OCI-LY7 (cell line): ENCODE results near the gene C1orf50. TPM values are rescaled to one million over a fixed set of nuclear protein-coding genes. Genes with fewer than 3 reads are reported as not detected.
A peak's percentile ranks its signal among the peaks of the same experiment; 100 is the strongest.

ENCODE experiments used
- BruUV-seq: library from RNA; stranded (reverse); fragments of 400-500 nt; replicated peaks from 2 replicates; lab custom pipeline; 2021; lab: Mats Ljungman, UMichigan
- CTCF ChIA-PET: fragments of 300-600 bp; sonication (Branson Sonifier 250); formaldehyde crosslinking; loops from one replicate; lab custom pipeline; 2022; ENCODE audit warnings: antibody characterized with exemption; ENCODE audit not compliant: unreplicated experiment; lab: Charles Lee
- POLR2A ChIA-PET: fragments of 300-600 bp; sonication (Branson Sonifier 250); formaldehyde crosslinking; loops from one replicate; lab custom pipeline; 2022; ENCODE audit warnings: antibody characterized with exemption; lab: Charles Lee
- DNase-seq: peaks from one replicate; pipeline ENCODE4 v3.0.0-alpha.2; 2015; ENCODE audit warnings: low spot score
- H2AFZ ChIP-seq: fragments of 200-600 bp; sonication (generic), shearing (Covaris generic); 2 replicates; pipeline ENCODE4 v1.6.1; 2014; ENCODE audit warnings: mild to moderate bottlenecking, antibody characterized with exemption, low read length, moderate library complexity
- H3K27ac ChIP-seq: fragments of 200-600 bp; sonication (generic); 2 replicates; pipeline ENCODE4 v1.5.1; 2014; ENCODE audit warnings: mixed run types, low read depth, mild to moderate bottlenecking, moderate library complexity, low read length, inconsistent platforms; ENCODE audit not compliant: poor library complexity, severe bottlenecking
- H3K36me3 ChIP-seq: fragments of 200-600 bp; sonication (generic); 2 replicates; pipeline ENCODE4 v1.6.1; 2014; ENCODE audit warnings: mild to moderate bottlenecking, antibody characterized with exemption, low read length, moderate library complexity, mixed read lengths; ENCODE audit not compliant: insufficient read depth
- H3K4me1 ChIP-seq: fragments of 200-600 bp; sonication (generic); 2 replicates; pipeline ENCODE4 v1.5.1; 2014; ENCODE audit warnings: mild to moderate bottlenecking, low read length; ENCODE audit not compliant: insufficient read depth, poor library complexity, severe bottlenecking
- H3K4me2 ChIP-seq: fragments of 200-600 bp; sonication (generic); 2 replicates; pipeline ENCODE4 v1.6.1; 2014; ENCODE audit warnings: mild to moderate bottlenecking, low read length
- H3K4me3 ChIP-seq: fragments of 200-600 bp; sonication (generic); 2 replicates; pipeline ENCODE4 v1.5.1; 2014; ENCODE audit warnings: mild to moderate bottlenecking, low read depth, low read length; ENCODE audit not compliant: poor library complexity, severe bottlenecking
- H3K79me2 ChIP-seq: fragments of 200-600 bp; sonication (generic); 2 replicates; pipeline ENCODE4 v1.6.1; 2016; ENCODE audit warnings: low read depth, mild to moderate bottlenecking, low read length, moderate library complexity, mixed read lengths; ENCODE audit not compliant: insufficient read depth
- H3K9me2 ChIP-seq: fragments of 200-600 bp; sonication (generic); 2 replicates; pipeline ENCODE4 v1.6.1; 2016; ENCODE audit warnings: mild to moderate bottlenecking, low read length, mixed read lengths; ENCODE audit not compliant: insufficient read depth
- H3K9me3 ChIP-seq: fragments of 200-600 bp; sonication (generic); 2 replicates; pipeline ENCODE4 v1.6.1; 2014; ENCODE audit warnings: mild to moderate bottlenecking, mixed run types, low read length, mixed read lengths
- H4K20me1 ChIP-seq: fragments of 200-600 bp; sonication (generic); 2 replicates; pipeline ENCODE4 v1.6.1; 2014; ENCODE audit warnings: mild to moderate bottlenecking, antibody characterized with exemption, low read length, moderate library complexity, mixed read lengths; ENCODE audit not compliant: insufficient read depth
- EZH2phosphoT487 ChIP-seq: fragments of 200-600 bp; sonication (generic); IDR thresholded peaks from 2 replicates; pipeline ENCODE4 v1.6.1; 2018; ENCODE audit warnings: low read depth, borderline replicate concordance, mild to moderate bottlenecking, mixed run types, antibody characterized with exemption, low read length, moderate library complexity, mixed read lengths
- intact Hi-C: fragments of 100-400 bp; cut with micrococcal nuclease; formaldehyde crosslinking; loops from one replicate; pipeline ENCODE4 v1.10.0; 2022; ENCODE audit not compliant: unreplicated experiment
- total RNA-seq, 2 experiments: library from RNA; depleted of rRNA in 1 of 2; stranded (reverse); fragments of >200 nt in 1 of 2; shearing (Covaris generic) in 1 of 2; gene quantifications; 2 replicates each; pipeline ENCODE4 v1.2.3, GENCODE V29; 2014 to 2022
- TF ChIP-seq, protein P1 (sequence below): fragments of 200-600 bp; sonication (generic); conservative IDR thresholded peaks from 2 replicates; pipeline ENCODE4 v1.5.1; 2014; ENCODE audit warnings: mild to moderate bottlenecking, antibody characterized with exemption, low read length, moderate library complexity, mixed read lengths

C1orf50 gene
- total RNA-seq, 2 experiments from 2014 or later, result 3.2 to 9.9 TPM

DNA sequence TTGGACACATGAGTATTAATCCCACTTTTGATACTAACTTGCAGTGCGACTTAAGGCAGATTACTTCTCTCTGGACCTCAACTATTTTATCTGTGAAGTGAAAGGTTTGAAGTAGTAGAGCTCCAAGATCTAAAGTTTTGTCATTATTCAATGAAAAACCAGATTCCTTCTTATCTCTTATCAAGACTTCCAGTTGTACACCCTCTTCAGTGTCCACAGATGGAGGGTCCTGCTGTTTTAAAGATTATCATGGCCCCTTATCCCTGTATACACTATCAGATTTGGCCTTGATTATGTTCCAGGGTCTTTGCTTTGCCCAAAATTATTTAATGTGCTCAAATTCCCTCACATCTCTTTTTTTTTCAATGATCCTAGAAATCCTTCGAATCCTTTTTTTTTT, 1.1 kb downstream of the C1orf50 start:
- TF ChIP-seq EZH2phosphoT487, result no peak
- TF ChIP-seq, protein P1, sequence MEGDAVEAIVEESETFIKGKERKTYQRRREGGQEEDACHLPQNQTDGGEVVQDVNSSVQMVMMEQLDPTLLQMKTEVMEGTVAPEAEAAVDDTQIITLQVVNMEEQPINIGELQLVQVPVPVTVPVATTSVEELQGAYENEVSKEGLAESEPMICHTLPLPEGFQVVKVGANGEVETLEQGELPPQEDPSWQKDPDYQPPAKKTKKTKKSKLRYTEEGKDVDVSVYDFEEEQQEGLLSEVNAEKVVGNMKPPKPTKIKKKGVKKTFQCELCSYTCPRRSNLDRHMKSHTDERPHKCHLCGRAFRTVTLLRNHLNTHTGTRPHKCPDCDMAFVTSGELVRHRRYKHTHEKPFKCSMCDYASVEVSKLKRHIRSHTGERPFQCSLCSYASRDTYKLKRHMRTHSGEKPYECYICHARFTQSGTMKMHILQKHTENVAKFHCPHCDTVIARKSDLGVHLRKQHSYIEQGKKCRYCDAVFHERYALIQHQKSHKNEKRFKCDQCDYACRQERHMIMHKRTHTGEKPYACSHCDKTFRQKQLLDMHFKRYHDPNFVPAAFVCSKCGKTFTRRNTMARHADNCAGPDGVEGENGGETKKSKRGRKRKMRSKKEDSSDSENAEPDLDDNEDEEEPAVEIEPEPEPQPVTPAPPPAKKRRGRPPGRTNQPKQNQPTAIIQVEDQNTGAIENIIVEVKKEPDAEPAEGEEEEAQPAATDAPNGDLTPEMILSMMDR, result no peak
- Histone ChIP-seq H4K20me1 (peaks cover 10% of the 10 kb centered on the region), H3K9me2 (no peaks in the 10 kb centered on the region), H3K79me2 (peaks cover 49% of the 10 kb centered on the region), H2AFZ (no peak overlapping the region; the same call in 1 of the 2 replicates), H3K4me3 (peak overlapping the region; percentile 82), H3K9me3 (no peaks in the 10 kb centered on the region), H3K4me2 (peak overlapping the region; percentile 99), H3K36me3 (peaks cover 21% of the 10 kb centered on the region), H3K4me1 (peaks cover 27% of the 10 kb centered on the region), H3K27ac (no peak overlapping the region)
- CTCF ChIA-PET, result no interaction called here
- BruUV-seq, result TSS peak; percentile 74
- no peak for DNase-seq
- intact Hi-C loops, result loop anchor here (5.0 to 10.0 kb wide), 2 partner anchors 189 to 433 kb away; partner anchors contain the start of genes FOXJ3 and SLC2A1
- POLR2A ChIA-PET, result interaction anchor here (0.6 to 3.5 kb wide), 4 partner anchors 10 to 79 kb away, joined by 4 to 35 read pairs (median 7); partner anchors contain the start of genes SVBP and ZNF691

DNA sequence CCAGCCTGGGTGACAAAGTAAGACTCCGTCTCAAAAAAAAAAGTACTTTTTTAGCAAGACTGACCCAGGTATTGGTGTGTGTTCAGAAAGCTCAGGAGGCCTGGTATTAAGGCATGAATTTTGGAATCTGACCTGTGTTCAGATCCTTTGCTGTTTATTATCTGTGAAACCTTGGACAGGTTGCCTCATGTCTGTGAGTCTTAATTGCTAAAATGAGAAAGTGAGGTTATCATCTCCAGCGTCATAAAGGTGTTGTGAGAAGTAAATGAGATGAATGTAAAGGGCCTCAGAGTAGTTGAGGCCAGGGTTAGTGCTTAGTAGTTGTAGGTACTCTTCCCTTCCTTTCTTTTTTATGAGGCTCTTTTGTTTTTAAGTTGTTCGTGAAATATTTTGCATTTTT, 2.8 kb downstream of the C1orf50 start:
- H4K20me1 ChIP-seq, result peaks cover 10% of the 10 kb centered on the region
- no peak overlapping the region for H3K4me3 ChIP-seq
- DNase-seq, result no peak
- no peaks in the 10 kb centered on the region for H3K9me3 ChIP-seq
- peaks cover 20% of the 10 kb centered on the region for H3K4me1 ChIP-seq
- intact Hi-C loops, result loop anchor here (5.0 to 10.0 kb wide), 2 partner anchors 187 to 435 kb away; partner anchors contain the start of genes FOXJ3 and SLC2A1
- no peak overlapping the region for H3K27ac ChIP-seq
- H2AFZ ChIP-seq, result no peak overlapping the region
- TF ChIP-seq, protein P1, result no peak
- TF ChIP-seq EZH2phosphoT487, result no peak
- H3K79me2 ChIP-seq, result peaks cover 47% of the 10 kb centered on the region
- no peak overlapping the region for H3K4me2 ChIP-seq
- H3K36me3 ChIP-seq, result peaks cover 37% of the 10 kb centered on the region
- no TSS peak for BruUV-seq
- POLR2A ChIA-PET, result interaction anchor here (0.7 to 1.8 kb wide), 2 partner anchors 14 to 187 kb away, joined by 5 to 6 read pairs; no protein-coding TSS in a partner anchor
- CTCF ChIA-PET, result no interaction called here
- H3K9me2 ChIP-seq, result no peaks in the 10 kb centered on the region

DNA sequence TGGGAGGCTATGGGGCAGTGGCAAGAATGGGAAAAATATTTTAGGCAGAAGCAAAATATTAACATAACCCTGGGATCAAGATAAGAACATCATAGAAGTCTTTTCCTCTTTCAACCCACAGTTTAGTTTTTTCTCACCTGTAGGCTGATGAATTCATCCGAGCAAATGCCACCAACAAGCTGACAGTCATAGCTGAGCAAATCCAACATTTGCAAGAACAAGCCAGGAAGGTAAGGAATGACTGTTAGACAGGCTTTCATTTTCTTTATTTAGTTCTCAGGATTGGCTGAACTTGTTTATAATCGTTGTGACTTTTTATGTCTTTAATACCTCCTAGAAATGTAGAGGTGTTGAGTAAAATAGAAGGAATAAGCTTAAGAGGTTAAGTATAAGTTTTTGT, 6.4 kb downstream of the C1orf50 start:
- TF ChIP-seq, protein P1, result no peak
- no peak for TF ChIP-seq EZH2phosphoT487
- peaks cover 3% of the 10 kb centered on the region for H3K4me1 ChIP-seq
- no peaks in the 10 kb centered on the region for H3K9me2 ChIP-seq
- no peaks in the 10 kb centered on the region for H4K20me1 ChIP-seq
- no peak overlapping the region for H2AFZ ChIP-seq
- peaks cover 71% of the 10 kb centered on the region for H3K36me3 ChIP-seq
- H3K27ac ChIP-seq, result no peak overlapping the region
- no peak overlapping the region for H3K4me2 ChIP-seq
- POLR2A ChIA-PET, result no interaction called here
- no peak for DNase-seq
- H3K4me3 ChIP-seq, result no peak overlapping the region
- CTCF ChIA-PET, result no interaction called here
- BruUV-seq, result no TSS peak
- no peaks in the 10 kb centered on the region for H3K9me3 ChIP-seq
- peaks cover 22% of the 10 kb centered on the region for H3K79me2 ChIP-seq
- intact Hi-C loops, result no loop called here
